GM21528 (cell line): ENCODE measurements around the gene LMOD3.
A peak's percentile ranks its signal among the peaks of the same experiment; 100 is the strongest.

Experiments
- ATAC-seq: cut with Tn5 transposase; IDR thresholded peaks from one replicate; pipeline ENCODE4 v1.9.1; 2021; ENCODE audit warnings: mild to moderate bottlenecking, moderate library complexity; ENCODE audit not compliant: unreplicated experiment, low FRiP score

Gene LMOD3

GRCh38 chr3:69126216-69126615, 3.8 kb upstream of the LMOD3 start:
- ATAC-seq = no peak

GRCh38 chr3:69121950-69122349, 445 bp downstream of the LMOD3 start:
- ATAC-seq = no peak

GRCh38 chr3:69121513-69121912, 882 bp downstream of the LMOD3 start:
- ATAC-seq = no peak

DNA sequence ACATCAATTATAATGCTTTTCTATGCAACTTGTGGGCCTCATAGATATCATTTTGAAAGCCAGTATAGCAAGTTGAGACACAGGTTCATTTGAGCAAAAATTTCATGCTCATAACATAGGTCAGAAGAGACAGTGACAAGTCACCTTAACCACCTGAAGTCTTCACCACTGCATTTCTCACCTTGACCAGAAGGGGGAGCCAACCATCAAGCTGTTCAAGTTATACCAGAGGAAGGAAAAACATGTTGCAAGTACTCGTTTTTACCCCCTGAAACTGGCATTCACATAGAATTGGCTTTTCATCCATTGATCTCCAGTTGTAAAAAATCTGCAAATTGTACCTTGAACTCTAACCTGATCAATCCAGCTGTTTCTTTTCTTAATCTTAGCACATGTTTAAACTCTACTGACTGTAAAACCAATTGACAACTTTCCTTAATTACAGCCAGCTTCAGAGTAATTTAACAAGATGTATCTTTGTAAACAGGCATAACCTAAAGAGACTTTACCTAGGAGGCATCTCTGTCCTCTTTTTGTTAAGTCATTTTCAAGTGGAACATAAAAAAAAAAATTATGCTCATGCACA, 1.4 kb downstream of the LMOD3 start:
- ATAC-seq = peak; percentile 89

DNA sequence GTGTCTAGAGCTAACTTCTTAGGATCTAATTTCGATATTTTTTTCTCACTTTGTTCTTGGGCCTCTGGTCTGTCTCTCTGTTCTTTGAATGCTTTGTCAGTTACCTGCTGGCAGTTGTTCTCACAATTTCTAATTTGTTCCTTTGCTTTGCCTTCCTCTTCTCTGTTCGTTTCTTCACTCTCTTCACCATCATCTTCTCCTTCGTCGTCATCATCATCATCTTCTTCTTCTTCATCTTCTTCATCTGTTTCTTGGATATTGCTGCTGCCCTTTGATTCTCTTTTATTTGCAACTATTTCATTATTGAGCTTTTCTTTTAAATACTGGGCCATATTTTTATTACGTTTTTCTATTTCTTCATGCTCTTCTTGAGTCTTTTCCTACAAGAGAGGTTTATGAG, 2.7 kb downstream of the LMOD3 start:
- ATAC-seq = no peak

DNA sequence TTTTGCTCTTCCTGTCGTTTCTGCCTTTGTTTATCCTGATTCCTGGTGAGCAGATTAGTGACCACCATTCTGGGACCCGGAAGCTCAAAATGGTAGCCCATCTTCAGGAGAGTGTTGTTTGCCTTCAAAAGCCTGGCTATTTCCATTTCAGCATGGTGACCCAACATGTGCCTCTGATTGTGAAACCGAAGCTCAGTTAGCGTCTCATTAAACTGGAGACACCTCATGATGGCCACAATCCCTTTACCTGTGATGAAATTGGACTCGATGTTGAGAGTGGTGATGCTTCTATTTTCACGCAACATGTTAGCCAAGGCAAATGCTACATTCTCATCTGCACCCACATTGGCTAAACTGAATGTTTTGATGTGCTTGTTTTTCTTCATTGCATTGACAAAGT, 3.3 kb downstream of the LMOD3 start:
- ATAC-seq = no peak

- no peak for ATAC-seq
These were observed 3.8 kb downstream of the LMOD3 start for GRCh38 chr3:69118555-69118954.

DNA sequence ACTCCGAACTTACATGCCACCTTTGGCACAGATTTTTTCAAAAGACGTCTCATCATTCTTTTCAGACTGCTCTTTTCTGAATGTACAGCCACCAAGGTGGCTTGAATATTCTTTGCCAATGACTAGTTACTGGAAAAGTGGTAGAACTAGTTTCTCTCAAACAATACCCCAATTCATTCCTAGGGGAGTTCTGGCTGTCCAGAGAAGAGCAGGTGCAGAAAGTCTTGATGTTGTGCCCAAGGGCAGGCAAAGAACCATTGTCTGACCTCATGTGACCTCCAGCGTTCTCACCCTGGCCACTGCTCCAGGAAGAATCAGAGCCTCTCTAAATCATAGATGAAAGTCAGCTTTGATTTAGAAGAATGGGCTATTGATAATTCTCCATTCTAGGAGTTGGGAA, 5.5 kb downstream of the LMOD3 start:
- ATAC-seq = no peak

DNA sequence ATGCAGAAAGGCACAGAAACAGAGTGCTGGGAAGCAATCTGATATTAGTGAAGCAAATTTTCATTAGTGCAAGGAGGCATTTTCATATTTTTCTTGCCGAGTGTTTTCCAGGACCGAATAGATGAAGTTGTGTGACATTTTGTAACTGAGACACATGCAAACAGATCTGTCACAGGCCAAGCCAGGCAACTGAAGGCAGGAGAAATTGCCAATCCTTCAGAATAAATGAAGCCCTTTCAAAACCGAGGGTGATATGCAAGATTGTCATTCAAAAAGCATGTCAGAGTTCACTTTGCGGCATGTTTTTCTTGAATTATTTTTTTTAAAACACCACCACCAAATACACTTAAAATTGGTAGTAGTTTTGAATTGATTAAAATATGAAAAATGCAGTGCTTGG, 6.2 kb downstream of the LMOD3 start:
- no peak for ATAC-seq

DNA sequence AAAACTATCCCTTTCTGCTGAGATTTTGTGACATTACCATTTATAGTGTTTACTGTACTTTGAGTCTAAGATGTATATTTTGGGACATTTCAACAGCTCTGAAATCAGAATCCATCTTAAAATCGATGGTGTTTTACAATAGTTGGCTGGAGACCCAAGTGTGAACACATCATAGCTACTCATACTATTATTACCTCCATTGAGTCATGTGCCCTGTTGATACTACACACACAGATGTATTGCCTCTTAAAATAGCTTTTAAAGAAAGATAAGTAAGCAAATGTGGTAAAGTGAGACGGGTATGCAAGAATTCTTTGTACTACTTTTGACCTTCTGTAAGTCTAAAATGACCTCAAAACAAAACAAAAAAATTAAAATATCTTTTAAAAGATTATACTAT, 6.7 kb downstream of the LMOD3 start:
- ATAC-seq = no peak

GRCh38 chr3:69113536-69113935, 8.9 kb downstream of the LMOD3 start:
- ATAC-seq = no peak

- ATAC-seq = no peak
These were observed 11.4 kb downstream of the LMOD3 start for GRCh38 chr3:69110941-69111546.

- ATAC-seq = no peak
These were observed 13.6 kb downstream of the LMOD3 start for GRCh38 chr3:69108811-69109210.

GRCh38 chr3:69107841-69108240, 14.6 kb downstream of the LMOD3 start:
- no peak for ATAC-seq

- no peak for ATAC-seq
These were observed 17.1 kb downstream of the LMOD3 start for GRCh38 chr3:69105320-69105719.

DNA sequence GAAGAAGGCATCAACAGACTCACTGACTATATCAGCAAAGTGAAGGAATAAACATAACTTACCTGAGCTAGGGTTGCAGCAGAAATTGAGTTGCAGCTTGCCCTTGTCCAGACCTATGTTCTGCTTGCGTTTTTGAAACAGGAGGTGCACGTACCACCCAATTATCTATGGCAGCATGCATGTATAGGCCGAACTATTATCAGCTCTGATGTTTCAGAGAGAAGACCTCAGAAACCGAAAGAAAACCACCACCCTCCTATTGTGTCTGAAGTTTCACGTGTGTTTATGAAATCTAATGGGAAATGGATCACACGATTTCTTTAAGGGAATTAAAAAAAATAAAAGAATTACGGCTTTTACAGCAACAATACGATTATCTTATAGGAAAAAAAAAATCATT, 17.8 kb downstream of the LMOD3 start:
- ATAC-seq = no peak

GRCh38 chr3:69103123-69103522, 19.3 kb downstream of the LMOD3 start:
- no peak for ATAC-seq

DNA sequence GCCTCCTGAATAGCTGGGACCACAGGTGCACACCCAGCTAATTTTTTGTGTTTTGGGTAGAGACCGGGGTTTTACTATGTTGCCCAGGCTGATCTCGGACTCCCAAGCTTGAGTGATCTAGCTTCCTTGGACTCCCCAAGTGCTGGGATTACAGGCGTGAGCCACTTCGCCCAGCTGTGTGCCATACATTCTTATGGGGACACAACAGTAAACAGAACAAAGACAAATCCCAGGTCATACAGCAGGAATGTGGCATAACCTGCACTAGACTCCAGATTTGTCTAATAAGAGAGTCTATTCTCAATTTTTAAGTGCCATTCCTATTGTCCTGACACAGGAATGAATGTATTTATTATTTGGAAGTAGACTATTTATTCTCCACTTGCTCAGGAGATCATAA, 20.0 kb downstream of the LMOD3 start:
- no peak for ATAC-seq

DNA sequence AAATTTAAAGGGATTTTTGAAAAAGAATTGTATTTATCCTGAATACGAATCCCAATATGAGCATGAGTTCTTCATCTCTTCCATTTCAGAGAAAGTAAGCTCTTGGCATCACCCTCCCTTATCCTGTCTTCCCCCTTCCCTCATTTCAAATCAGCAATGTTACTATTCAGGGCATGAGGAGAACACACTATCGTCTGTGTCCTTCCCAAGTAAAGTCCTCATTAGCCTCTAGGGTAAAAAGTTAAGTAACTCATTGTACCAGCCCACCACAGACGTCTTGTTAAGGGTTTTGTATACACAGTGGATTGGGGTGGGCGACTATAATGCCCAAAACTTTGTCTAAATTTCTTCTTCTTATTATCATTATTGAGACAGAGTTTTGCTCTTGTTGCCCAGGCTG, 22.8 kb downstream of the LMOD3 start:
- no peak for ATAC-seq

- ATAC-seq = no peak
These were observed 24.8 kb downstream of the LMOD3 start for GRCh38 chr3:69097407-69098086.

GRCh38 chr3:69096299-69096698, 26.1 kb downstream of the LMOD3 start:
- ATAC-seq = no peak

- ATAC-seq = no peak
These were observed 26.8 kb downstream of the LMOD3 start for GRCh38 chr3:69095636-69096035.
